Loucy (cell line): ENCODE results near the gene CACYBP.

ENCODE experiments used
- H2AFZ ChIP-seq: fragments of 200-600 bp; sonication (generic); 2 replicates; pipeline ENCODE4 v1.6.0; 2016; ENCODE audit warnings: antibody characterized with exemption, mild to moderate bottlenecking, low read length, moderate library complexity
- H3F3A ChIP-seq: fragments of 200-600 bp; 2 replicates; pipeline ENCODE4 v1.6.0; 2016; ENCODE audit warnings: antibody characterized with exemption, low read depth, mild to moderate bottlenecking
- H3K27me3 ChIP-seq: fragments of 200-600 bp; sonication (generic); 2 replicates; pipeline ENCODE4 v1.6.1; 2014; ENCODE audit warnings: low read length, mild to moderate bottlenecking; ENCODE audit not compliant: insufficient read depth, poor library complexity, severe bottlenecking
- H3K36me3 ChIP-seq: fragments of 200-600 bp; sonication (generic); 2 replicates; pipeline ENCODE4 v1.6.1; 2016; ENCODE audit warnings: low read length; ENCODE audit not compliant: insufficient read depth
- H3K4me1 ChIP-seq: fragments of 200-600 bp; sonication (generic); 2 replicates; pipeline ENCODE4 v1.5.1; 2014; ENCODE audit warnings: low read length, mild to moderate bottlenecking; ENCODE audit not compliant: insufficient read depth, poor library complexity, severe bottlenecking
- H3K4me2 ChIP-seq: fragments of 200-600 bp; sonication (generic); 2 replicates; pipeline ENCODE4 v1.6.0; 2014; ENCODE audit warnings: antibody characterized with exemption, low read length, low read depth, mild to moderate bottlenecking; ENCODE audit not compliant: poor library complexity, severe bottlenecking
- H3K4me3 ChIP-seq: fragments of 200-600 bp; sonication (generic); 2 replicates; pipeline ENCODE4 v1.5.1; 2014; ENCODE audit warnings: low read length, mild to moderate bottlenecking, mixed read lengths; ENCODE audit not compliant: poor library complexity, severe bottlenecking
- H3K79me2 ChIP-seq: fragments of 200-600 bp; sonication (generic); 2 replicates; pipeline ENCODE4 v1.6.1; 2014; ENCODE audit warnings: low read length; ENCODE audit not compliant: insufficient read depth
- H3K9ac ChIP-seq: fragments of 200-600 bp; sonication (generic); 2 replicates; pipeline ENCODE4 v1.6.0; 2014; ENCODE audit warnings: mild to moderate bottlenecking, low read depth, low read length, moderate library complexity; ENCODE audit not compliant: poor library complexity, severe bottlenecking
- H3K9me2 ChIP-seq: fragments of 200-600 bp; sonication (generic); replicated peaks from 2 replicates; pipeline ENCODE4 v1.6.1; 2016; ENCODE audit warnings: low read depth, low read length, mixed read lengths
- H3K9me3 ChIP-seq: fragments of 200-600 bp; sonication (generic); 2 replicates; pipeline ENCODE4 v1.6.1; 2014; ENCODE audit warnings: mild to moderate bottlenecking, antibody characterized with exemption, low read length, low read depth; ENCODE audit not compliant: insufficient read depth
- H4K20me1 ChIP-seq: fragments of 200-600 bp; sonication (generic); 2 replicates; pipeline ENCODE4 v1.6.0; 2014; ENCODE audit warnings: antibody characterized with exemption, low read length, mild to moderate bottlenecking; ENCODE audit not compliant: insufficient read depth, poor library complexity, severe bottlenecking
- CTCF ChIP-seq: fragments of 200-600 bp; sonication (generic); conservative IDR thresholded peaks from 2 replicates; pipeline ENCODE4 v1.5.1; 2014; ENCODE audit warnings: mild to moderate bottlenecking, antibody characterized with exemption, low read length
- EZH2phosphoT487 ChIP-seq: fragments of 200-600 bp; IDR thresholded peaks from 2 replicates; pipeline ENCODE4 v1.6.1; 2018; ENCODE audit warnings: antibody characterized with exemption, mild to moderate bottlenecking, moderate library complexity, borderline replicate concordance

CACYBP gene

GRCh38 chr1:174954671-174955669 is 44.8 kb upstream of the CACYBP start:
- Histone ChIP-seq H4K20me1 (no peaks in the 10 kb centered on the region), H3K9me3 (no peaks in the 10 kb centered on the region), H3K36me3 (peaks cover 4% of the 10 kb centered on the region; the same call in 1 of the 2 replicates), H3K4me1 (no peaks in the 10 kb centered on the region), H3K27me3 (no peaks in the 10 kb centered on the region), H3K79me2 (no peaks in the 10 kb centered on the region), H3F3A (no peaks in the 10 kb centered on the region), H3K4me3 (no peak overlapping the region), H3K9ac (no peak overlapping the region), H2AFZ (no peak overlapping the region), H3K4me2 (no peak overlapping the region), H3K9me2 (no peaks in the 10 kb centered on the region)
- no peak for TF ChIP-seq CTCF
- no peak for TF ChIP-seq EZH2phosphoT487

GRCh38 chr1:174956086-174956485 is 43.7 kb upstream of the CACYBP start:
- H3K4me1 ChIP-seq: no peaks in the 10 kb centered on the region
- H4K20me1 ChIP-seq: no peaks in the 10 kb centered on the region
- TF ChIP-seq CTCF (no peak), EZH2phosphoT487 (no peak)

GRCh38 chr1:174956976-174957375 is 42.8 kb upstream of the CACYBP start:
- no peaks in the 10 kb centered on the region for H3K9me2 ChIP-seq
- no peaks in the 10 kb centered on the region for H3F3A ChIP-seq
- no peaks in the 10 kb centered on the region for H3K9me3 ChIP-seq
- H3K36me3 ChIP-seq: peaks cover 4% of the 10 kb centered on the region; the same call in 1 of the 2 replicates
- no peaks in the 10 kb centered on the region for H4K20me1 ChIP-seq
- no peak overlapping the region for H3K4me3 ChIP-seq
- no peak overlapping the region for H3K9ac ChIP-seq
- H3K79me2 ChIP-seq: no peaks in the 10 kb centered on the region
- no peak overlapping the region for H3K4me2 ChIP-seq
- H3K27me3 ChIP-seq: no peaks in the 10 kb centered on the region
- no peaks in the 10 kb centered on the region for H3K4me1 ChIP-seq
- no peak overlapping the region for H2AFZ ChIP-seq
- TF ChIP-seq EZH2phosphoT487 (no peak), CTCF (no peak)

More at GRCh38 chr1:174956086-174956485, 43.7 kb upstream of the CACYBP start:
- Histone ChIP-seq H3K4me2 (no peak overlapping the region), H3K9me3 (no peaks in the 10 kb centered on the region), H2AFZ (no peak overlapping the region), H3K9ac (no peak overlapping the region), H3K79me2 (no peaks in the 10 kb centered on the region), H3F3A (no peaks in the 10 kb centered on the region), H3K27me3 (no peaks in the 10 kb centered on the region), H3K36me3 (peaks cover 4% of the 10 kb centered on the region; the same call in 1 of the 2 replicates), H3K9me2 (no peaks in the 10 kb centered on the region), H3K4me3 (no peak overlapping the region)
